ENCODE measurements around the gene MAGEC3.

GRCh38 chrX:141917801-141918200 lies 79.7 kb downstream of the MAGEC3 start:
- TF ChIP-seq CTCF (IDR thresholded peaks at IDR 0.05; ENCODE audit: insufficient read depth, low read depth, low read length) (no peak), EZH2 (IDR thresholded peaks at IDR 0.05; ENCODE audit: insufficient read depth, low read length) (no peak)

Data from astrocyte (in vitro differentiated cells and primary cell).